Suprapubic skin (tissue), 4 donors: Measurements from ENCODE around the gene U2SURP.

ENCODE experiments used
- EP300 ChIP-seq: sonication (generic); formaldehyde crosslinking; IDR thresholded peaks from one replicate; pipeline ENCODE4 v1.6.1; 2017; ENCODE audit warnings: antibody characterized with exemption
- POLR2AphosphoS5 ChIP-seq, 3 donors: sonication (generic); formaldehyde crosslinking; IDR thresholded peaks; one replicate each; pipeline ENCODE4 v1.6.1; 2017; ENCODE audit warnings: antibody characterized with exemption in 3 of 3
- TF ChIP-seq, protein P1 (sequence below), 2 donors: fragments of 200-600 bp in 1 of 2; fragments of 450-650 bp in 1 of 2; sonication (generic) in 1 of 2; IDR thresholded peaks; one replicate each; pipeline ENCODE4 v1.5.1; 2016 to 2019; ENCODE audit warnings: antibody characterized with exemption in 2 of 2, mild to moderate bottlenecking in 1 of 2, moderate library complexity in 1 of 2

DNA sequence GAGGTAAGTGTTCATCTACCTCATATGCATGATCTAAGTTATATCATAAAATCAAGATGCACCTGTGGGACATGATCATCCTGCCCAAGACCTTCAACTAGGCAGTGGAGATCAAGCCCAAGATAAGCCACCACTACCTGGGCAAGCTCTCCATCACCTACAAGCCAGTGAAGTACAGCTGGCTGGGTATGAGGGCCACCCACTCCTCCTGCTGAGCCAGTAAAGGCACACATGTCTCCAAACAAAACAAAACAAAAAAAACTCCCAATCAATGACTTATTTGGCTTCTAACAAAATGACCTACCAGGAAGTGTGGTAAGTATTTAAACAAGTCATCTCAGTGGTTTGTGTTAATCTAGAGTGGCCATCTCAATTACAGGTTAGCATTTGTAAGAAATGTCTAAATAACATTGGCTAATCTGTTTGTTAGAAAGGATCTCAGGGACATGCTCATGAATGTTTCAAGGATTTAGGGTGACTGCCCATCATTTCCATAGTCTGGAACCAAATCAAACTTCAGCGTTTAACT, 41.0 kb upstream of the U2SURP start:
- TF ChIP-seq, protein P1, sequence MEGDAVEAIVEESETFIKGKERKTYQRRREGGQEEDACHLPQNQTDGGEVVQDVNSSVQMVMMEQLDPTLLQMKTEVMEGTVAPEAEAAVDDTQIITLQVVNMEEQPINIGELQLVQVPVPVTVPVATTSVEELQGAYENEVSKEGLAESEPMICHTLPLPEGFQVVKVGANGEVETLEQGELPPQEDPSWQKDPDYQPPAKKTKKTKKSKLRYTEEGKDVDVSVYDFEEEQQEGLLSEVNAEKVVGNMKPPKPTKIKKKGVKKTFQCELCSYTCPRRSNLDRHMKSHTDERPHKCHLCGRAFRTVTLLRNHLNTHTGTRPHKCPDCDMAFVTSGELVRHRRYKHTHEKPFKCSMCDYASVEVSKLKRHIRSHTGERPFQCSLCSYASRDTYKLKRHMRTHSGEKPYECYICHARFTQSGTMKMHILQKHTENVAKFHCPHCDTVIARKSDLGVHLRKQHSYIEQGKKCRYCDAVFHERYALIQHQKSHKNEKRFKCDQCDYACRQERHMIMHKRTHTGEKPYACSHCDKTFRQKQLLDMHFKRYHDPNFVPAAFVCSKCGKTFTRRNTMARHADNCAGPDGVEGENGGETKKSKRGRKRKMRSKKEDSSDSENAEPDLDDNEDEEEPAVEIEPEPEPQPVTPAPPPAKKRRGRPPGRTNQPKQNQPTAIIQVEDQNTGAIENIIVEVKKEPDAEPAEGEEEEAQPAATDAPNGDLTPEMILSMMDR (IDR thresholded peaks at IDR 0.05), result no peak
- TF ChIP-seq POLR2AphosphoS5 (IDR thresholded peaks at IDR 0.05), result no peak
- TF ChIP-seq EP300, result no peak
